Activated CD4-positive, alpha-beta T cell treated with anti-CD3 and anti-CD28 coated beads for 1 hour (primary cell): ENCODE measurements around the gene CYP26C1.

Experiments
- DNase-seq: peaks from one replicate; pipeline ENCODE4 v3.0.0-alpha.2; 2020

Gene CYP26C1

DNA sequence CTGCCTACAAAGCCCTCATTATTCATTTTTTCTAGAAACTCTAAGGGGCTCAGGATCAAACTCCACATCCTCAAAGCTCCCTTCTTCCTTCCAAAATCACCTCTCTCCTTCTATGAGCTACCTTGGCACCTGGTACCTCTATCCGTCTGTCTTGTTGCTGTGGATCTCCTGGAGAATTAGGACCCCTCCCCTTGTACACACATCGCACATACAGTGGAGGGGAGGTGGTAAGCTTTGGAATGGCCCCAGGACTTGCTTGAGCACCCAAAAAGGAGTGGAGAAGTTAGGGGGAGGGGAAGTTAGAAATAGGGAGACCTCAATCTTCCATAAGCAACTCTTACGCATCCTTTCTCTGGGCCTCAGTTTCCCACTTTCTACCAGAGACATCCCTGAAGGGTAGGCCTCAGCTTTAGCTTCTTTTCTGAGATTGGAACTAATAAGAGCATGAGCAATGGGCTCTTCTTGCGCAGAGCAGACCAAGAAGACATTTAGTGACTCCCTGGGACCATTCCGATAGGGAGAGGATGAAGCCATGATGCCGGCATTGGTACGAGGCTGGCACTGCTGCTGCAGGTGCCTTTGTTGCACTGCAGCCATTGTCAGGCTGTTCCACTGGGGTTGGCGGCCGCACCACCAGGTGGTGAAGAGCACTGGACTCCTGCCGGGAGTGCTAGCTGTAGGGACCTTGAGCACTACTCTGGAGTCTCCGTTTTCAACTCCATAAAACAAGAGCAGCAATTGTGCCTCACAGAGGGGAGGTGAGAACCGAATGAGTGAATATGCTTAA, 4.5 kb downstream of the CYP26C1 start:
- no peak for DNase-seq

DNA sequence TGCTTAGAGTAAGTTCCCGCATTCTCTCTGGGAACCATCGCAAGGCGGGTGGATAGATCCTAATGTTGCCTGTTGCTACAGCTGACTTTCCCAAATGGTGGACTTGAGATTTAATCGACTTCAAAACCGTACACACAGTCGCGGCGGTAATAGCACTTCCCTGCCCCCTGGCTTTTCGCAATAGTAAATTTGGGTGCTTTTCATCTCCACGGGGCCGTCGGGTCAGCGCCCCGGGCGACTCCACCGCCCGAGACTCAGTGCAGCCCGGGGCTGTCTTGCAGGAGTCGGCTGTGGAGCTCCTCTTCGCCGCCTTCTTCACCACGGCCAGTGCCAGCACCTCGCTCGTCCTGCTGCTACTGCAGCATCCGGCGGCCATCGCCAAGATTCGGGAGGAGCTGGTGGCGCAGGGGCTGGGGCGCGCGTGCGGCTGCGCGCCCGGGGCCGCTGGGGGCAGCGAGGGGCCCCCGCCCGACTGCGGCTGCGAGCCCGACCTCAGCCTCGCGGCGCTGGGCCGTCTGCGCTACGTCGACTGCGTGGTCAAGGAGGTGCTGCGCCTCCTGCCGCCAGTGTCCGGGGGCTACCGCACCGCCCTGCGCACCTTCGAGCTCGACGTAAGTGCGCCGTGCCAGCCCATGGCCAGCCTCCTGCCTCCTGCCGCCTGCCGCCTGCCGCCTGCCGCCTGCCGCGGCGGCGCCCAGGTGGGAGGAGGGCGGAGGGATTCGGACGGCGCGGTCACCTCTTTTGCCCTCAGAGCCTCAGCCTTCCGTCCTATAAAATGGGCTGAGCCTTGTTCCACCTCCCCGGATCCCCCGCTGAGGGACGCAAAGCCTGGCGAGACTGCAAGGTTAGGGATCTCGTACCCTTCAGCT, 5.3 kb downstream of the CYP26C1 start:
- DNase-seq: no peak

DNA sequence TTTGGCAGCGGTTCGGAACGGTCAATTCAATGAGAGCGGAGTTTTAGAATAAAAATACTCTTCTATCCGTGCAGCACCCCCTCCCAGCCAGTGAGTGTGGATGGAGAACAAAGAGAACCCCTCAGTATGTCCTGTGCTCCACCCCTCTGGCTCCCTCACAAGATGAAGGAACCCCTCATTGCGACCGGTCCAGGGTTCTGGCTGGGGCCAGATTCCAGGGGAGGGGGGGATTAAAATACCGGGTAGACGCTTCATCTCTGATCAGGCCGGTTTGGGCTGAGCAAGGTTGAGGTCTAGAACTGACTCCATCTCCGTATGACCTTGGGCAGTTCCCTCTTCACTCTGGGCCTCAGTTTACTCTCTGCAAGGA, 5.9 kb downstream of the CYP26C1 start:
- no peak for DNase-seq

DNA sequence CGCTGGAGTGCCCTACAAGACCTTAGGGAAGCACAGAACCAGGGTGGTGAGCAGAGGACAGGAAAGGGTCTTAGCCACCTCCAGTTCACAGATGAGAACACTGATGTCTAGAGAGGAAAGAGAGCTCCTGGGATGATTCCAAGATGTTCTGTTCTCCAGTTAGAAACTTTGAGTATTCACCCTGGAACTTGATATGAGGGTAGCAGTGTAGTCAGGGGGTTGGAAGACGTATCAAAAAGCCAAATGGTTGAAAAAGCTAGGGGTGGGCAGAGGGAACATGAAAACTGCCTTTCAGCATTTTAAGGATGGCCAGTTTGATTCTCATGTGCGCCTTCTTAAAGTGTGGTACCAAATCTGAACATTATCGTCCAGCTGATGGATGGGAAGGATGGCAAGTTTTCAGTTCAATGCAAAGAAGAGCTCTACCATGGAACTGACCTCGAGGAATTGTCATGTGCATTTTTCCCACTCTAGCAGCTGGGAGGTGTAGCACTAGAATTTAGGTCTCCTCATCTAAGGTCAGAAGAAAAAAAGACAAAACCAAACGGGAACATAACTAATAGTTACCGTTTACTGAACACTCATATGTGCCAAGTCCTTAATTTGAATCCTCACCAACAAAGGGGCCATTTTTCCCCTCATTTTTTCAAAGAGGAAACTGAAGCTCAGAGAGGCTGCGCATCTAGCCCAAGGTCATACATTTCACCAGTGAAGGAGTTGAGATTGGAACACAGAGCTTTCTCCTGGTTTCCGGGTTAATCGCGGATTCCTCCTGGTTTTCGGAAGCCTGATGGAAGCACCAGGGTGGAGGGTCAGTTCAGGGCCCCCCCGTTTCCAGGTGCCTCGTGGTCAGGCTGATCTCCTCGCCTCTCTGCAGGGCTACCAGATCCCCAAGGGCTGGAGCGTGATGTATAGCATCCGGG, 7.1 kb downstream of the CYP26C1 start:
- no peak for DNase-seq

DNA sequence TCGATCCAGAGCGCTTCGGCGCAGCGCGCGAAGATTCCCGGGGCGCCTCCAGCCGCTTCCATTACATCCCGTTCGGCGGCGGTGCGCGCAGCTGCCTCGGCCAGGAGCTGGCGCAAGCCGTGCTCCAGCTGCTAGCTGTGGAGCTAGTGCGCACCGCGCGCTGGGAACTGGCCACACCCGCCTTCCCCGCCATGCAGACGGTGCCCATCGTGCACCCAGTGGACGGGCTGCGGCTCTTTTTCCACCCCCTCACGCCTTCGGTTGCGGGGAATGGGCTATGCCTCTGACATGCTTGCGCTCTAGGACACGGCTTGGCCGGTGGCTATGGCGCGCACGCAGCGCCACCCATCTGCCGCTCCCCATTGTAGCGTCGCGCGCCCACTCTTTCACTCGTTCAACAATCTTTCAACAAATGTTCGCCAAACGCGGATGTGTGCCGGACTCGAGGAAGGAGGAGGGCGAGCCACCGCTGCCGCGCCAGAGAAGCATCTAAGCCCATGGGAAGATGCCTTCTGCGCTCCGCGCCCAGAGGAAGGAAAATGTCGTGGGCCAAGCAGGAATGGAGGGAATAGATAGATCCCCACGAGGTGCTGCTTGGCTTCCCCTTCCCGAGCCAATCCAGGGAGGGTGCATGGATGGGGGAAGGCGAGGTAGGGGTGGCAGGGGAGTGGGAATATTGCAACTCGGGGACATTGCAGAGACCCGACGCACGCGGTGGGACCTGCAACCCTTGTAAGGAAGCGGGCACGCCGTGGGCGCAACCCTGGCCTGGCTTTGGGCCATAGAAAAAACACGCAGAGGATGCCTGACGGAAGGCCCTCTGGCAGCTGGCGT, 8.0 kb downstream of the CYP26C1 start:
- no peak for DNase-seq

DNA sequence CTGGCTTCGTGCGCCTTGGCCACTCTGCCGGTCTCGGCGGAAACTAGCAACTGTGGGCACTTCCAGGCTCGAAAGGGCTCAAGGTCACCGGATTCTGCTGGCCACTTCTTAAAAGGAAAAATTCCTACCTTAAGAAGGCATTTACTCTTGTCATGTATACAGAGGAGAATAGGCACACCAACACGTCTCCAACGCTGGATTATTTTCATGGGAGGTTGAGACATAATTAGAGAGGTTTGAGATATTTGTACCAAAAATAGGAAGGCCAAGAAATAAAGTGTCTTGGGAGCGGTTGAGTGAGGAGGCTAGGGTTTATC, 8.6 kb downstream of the CYP26C1 start:
- DNase-seq: no peak

DNA sequence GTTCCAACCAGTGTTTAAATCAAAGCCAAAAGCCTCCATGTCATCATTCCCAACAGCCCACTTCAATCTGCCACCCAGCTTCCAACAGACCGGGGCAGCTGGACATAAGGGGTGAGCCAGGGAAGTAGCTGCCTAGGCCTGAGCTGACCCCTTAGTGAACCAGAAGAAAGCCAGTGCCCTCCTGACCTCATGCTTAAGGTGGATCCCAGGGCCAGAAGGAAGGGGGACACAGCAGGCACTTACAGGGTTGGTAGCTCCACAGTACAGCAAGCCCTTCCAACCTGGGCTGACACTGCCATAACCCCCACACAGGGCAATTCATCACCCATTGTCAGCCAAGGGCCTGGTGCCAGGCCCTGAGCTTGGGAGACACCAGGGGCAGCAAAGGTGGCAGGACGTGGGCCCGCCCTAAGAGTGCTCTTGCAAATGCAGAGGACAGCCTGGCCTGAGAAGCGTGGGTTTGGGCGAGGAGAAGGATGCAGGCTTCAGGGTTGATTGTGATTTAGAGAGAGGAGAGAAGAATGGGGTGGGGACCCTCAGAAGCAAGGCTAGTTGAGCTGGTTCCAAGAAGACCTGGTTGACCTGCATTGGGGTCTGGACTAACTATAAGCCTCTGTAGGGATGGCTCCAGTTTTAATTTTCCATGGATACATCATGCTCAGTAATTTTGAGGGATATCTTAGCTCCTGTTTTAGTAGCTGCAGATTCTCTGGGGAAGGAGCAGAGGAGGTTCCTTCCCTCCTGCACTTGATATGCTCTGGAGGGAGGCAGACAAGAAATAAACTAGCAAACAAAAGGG, 10.0 kb downstream of the CYP26C1 start:
- DNase-seq: no peak

DNA sequence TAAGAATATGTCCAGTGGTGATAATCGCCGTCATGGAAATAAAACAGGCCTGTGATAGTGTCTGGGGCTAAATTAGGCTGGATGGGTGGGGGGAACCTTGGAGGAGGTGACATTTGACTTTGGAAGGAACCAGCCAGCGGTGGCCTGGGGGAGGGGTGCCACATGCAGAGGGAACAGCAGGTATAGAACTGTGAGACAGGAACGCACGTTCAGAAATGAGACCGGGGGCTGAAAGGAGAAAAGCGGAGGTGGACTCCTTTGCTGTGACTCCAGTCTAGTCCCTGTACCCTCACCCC, 10.5 kb downstream of the CYP26C1 start:
- DNase-seq: no peak

DNA sequence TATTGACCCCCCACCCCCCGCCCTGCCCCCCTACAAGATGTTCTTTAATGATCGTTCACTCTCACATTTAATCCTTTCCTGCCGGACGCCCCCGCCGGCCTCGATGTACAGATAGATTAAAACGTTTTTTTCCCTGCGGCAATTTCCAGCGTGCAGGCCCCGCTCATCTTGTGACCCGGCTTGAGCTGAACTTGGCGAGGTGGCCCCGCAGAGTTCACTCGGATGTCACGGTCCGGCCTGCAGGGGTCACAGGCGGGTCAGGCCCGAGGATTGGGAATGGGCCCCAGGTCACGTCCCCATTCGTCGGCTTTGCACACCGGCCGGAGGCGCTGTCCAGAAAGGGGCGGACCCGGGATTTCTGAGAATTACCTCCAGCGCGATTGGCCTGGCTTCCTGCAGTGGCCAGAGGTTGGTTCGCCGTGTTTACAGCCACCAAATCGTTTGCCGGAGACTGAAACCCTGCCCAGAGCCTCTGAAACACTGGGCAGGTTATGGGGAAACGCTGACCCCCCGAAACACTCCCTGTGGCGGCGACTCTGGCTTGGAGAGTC, 11.2 kb downstream of the CYP26C1 start:
- no peak for DNase-seq

DNA sequence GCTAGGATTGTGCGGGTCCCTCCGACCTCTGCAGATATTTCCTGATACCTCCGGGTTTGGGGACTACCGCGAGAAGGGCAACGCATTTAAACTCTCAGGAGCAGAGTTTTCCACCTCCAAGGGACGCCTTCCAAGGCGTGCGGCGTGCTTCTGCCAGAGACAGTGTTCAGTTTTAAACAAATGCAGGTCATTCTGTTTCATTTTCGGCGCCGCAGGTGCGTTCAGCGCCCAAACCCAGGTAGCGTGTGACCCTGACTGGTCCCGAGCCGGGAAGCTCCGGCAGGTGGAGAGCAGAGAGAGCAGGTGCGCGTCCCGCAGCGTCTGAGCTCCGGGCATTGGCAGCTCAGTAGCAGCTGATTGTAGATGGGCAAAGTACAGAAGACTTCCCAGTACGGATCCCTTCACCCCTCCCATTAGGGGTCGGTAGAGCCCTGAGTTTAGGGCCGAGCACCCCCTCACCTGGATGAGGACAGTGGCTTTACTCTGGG, 11.7 kb downstream of the CYP26C1 start:
- DNase-seq: no peak

DNA sequence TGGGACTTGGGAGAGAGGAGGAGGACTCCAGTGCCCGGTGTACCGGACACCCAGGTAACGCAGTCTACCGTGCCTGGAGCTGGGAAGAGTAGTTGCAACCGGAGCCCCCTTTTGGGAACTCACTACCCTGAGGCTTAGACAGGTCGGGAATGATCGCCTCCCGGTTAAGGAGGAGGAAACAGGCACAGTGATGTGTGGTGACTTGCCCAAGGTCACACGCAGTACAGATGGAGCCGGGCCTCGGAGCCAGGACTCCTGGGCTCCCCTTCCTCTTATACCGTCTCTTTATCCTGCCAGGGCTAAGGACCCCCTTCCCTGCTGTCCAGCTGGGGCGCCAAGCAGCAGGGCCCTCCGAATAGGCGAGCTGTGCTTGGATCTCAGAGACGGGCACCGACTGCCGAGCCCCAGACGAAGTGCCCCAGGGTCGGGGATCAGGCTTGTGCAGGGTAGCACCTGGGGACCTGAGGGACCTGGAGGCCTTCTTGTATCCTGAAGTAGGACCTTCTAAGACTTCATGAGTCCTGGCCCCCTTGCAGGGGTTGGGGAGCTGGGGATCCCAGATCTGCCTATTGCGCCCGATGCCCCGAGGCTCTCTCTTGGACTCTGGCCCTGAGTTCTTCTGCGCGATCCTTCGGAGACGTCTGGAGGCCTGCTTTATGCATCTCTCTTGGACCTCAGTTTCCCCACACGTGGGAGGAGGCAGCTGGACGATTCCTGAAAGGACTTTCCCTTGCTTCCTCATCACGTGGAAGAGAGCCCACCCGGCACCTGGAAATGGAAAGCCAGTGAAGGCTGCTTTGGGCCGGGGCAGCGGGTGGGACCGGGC, 12.3 kb downstream of the CYP26C1 start:
- DNase-seq: no peak

DNA sequence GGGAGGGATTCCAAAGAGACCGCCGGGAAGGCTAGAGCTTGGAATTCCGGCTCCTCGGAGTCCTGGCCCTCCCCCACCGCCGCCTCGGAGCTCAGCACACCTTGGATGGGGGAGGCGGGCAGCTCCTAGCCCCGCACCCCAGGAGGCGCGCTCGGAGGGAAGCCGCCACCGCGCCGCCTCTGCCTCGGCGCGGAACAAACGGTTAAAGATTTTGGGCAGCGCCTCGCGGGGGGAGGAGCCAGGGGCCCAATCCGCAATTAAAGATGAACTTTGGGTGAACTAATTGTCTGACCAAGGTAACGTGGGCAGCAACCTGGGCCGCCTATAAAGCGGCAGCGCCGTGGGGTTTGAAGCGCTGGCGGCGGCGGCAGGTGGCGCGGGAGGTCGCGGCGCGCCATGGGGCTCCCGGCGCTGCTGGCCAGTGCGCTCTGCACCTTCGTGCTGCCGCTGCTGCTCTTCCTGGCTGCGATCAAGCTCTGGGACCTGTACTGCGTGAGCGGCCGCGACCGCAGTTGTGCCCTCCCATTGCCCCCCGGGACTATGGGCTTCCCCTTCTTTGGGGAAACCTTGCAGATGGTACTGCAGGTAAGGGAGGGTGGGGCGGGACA, 13.0 kb downstream of the CYP26C1 start, which contains the start of gene CYP26A1:
TSS of gene CYP26A1 (plus strand) at position 355 of the 608 bp plus-strand sequence. CDS start at position 397, 42 bp downstream.
- DNase-seq: no peak

DNA sequence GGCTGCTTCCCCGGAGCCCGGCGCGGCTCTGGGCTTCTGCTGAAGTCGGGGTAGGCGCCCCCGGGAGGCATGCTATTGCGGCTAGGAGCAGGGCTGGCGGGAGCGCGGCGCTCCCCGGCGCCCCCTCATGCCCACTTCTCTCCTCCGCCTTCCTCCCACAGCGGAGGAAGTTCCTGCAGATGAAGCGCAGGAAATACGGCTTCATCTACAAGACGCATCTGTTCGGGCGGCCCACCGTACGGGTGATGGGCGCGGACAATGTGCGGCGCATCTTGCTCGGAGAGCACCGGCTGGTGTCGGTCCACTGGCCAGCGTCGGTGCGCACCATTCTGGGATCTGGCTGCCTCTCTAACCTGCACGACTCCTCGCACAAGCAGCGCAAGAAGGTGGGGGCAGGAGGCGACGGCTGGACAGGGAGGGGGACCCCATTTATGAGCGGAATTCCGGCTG, 13.6 kb downstream of the CYP26C1 start:
- no peak for DNase-seq

DNA sequence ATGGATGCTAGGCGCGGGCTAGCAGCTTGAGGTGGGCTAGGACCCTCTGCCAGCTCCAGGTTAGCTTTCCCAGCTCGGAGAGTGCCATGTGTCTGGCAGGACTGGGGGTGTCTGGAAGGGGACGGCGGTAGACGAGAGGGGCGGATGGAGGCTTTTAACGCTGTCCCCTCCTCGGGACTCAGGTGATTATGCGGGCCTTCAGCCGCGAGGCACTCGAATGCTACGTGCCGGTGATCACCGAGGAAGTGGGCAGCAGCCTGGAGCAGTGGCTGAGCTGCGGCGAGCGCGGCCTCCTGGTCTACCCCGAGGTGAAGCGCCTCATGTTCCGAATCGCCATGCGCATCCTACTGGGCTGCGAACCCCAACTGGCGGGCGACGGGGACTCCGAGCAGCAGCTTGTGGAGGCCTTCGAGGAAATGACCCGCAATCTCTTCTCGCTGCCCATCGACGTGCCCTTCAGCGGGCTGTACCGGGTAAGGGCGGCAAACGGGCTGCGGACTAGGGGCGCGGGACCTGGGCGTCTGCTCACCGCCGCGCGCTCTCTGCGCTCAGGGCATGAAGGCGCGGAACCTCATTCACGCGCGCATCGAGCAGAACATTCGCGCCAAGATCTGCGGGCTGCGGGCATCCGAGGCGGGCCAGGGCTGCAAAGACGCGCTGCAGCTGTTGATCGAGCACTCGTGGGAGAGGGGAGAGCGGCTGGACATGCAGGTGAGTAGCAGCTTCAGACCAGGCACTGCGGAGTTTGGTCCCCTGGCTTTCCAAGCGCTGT, 14.2 kb downstream of the CYP26C1 start:
- DNase-seq: no peak

DNA sequence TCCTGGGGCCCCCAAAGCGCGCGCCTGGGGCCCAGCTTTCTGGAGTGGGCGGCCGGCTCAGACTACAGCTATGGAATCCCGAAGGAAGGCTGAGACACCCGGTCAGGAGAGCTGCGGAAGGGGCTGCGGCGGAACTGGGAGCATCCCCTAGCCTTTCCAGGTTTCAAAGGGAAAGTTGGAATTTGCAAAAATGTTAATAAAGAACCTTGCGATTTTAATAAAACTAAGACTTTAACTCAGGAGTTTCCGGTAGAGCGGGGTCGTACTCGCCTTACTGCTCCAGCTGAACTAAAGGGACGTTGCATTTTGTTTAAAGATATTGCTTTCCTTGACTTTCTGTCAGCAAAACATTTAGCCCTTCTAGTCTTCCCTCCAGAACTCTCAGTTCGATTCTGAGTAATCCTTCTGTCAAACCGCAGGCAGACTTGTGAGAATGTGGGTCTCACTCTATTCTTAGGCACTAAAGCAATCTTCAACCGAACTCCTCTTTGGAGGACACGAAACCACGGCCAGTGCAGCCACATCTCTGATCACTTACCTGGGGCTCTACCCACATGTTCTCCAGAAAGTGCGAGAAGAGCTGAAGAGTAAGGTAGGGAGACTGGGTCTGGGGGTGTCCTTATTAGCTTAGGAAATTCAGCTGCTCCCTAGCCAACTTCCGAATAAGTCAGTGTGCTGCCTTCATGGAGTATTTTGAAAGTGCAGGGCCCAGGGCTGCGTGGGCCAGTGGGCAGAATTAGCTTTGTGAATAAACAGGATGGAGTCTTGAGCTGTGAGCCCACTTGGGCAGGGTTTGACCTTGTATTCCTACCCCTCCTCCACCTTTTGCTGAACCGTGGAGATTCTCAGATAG, 15.0 kb downstream of the CYP26C1 start:
- no peak for DNase-seq

DNA sequence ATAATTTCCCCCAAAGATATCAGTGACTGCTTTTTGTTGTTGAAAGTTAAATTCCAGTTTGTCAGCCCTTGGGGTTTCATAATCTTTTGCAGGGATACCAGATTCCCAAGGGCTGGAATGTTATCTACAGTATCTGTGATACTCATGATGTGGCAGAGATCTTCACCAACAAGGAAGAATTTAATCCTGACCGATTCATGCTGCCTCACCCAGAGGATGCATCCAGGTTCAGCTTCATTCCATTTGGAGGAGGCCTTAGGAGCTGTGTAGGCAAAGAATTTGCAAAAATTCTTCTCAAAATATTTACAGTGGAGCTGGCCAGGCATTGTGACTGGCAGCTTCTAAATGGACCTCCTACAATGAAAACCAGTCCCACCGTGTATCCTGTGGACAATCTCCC, 16.3 kb downstream of the CYP26C1 start:
- DNase-seq: no peak

DNA sequence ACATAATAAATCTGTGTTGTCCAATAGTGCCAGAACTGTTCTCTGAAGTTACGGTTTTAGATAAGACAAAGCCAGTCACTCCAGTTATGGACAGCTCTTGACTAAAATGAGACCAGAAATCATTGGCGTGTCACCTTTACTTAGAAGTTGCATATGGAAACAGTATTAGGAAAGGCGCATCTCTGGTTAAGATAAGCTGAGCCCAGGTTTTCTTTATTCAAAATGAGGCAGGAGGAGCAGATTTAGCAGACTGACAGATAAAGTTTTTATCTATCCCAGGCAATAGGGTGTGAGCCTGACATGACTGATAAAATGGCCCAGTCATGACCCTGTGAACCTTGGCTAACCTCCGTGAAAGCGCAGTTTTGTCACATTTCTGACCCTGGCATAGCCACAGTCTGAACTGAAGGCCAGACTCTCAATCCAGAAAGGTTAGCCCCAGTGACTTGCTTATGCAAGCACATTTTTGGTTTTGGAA, 17.3 kb downstream of the CYP26C1 start:
- DNase-seq: no peak
